GM12878 (cell line): ENCODE data around the gene CCDC182.

Experiments used
- CBFB ChIP-seq: IDR thresholded peaks from 2 replicates; pipeline ENCODE4 v1.6.1; 2016; ENCODE audit warnings: antibody characterized with exemption, low read depth
- MXI1 ChIP-seq: fragments of 150-350 bp; IDR thresholded peaks from 2 replicates; pipeline ENCODE4 v1.6.1; 2011; ENCODE audit warnings: low read depth, mild to moderate bottlenecking, inconsistent platforms, low read length, improper control_type of control experiment
- POLR2AphosphoS5 ChIP-seq: IDR thresholded peaks from 2 replicates; pipeline ENCODE4 v1.6.1; 2011; ENCODE audit warnings: mild to moderate bottlenecking, low read length, inconsistent platforms
- SIX5 ChIP-seq: IDR thresholded peaks from 2 replicates; pipeline ENCODE4 v1.6.1; 2011; ENCODE audit warnings: mild to moderate bottlenecking, low read depth, low read length, moderate library complexity; ENCODE audit not compliant: severe bottlenecking
- SMAD1 ChIP-seq: fragments of 450-650 bp; IDR thresholded peaks from 2 replicates; pipeline ENCODE4 v1.6.1; 2018; ENCODE audit warnings: mild to moderate bottlenecking, low read depth; ENCODE audit not compliant: partially characterized antibody
- TCF3 ChIP-seq: IDR thresholded peaks from 2 replicates; pipeline ENCODE4 v1.6.1; 2012; ENCODE audit warnings: low read depth, mild to moderate bottlenecking, low read length, borderline replicate concordance; ENCODE audit not compliant: insufficient read depth

- TF ChIP-seq POLR2AphosphoS5: no peak
- no peak for TF ChIP-seq CBFB
- no peak for TF ChIP-seq SMAD1
- no peak for TF ChIP-seq MXI1
- no peak for TF ChIP-seq SIX5
- TF ChIP-seq TCF3: no peak
These were observed 18.3 kb downstream of the CCDC182 start for GRCh38 chr17:57726838-57727237.
